ENCODE measurements around the gene RBM17. TPM values are rescaled to one million over a fixed set of nuclear protein-coding genes. Genes with fewer than 3 reads are reported as not detected.

Gene RBM17
- total RNA-seq, 3 donors from 2014 or later (not counting 1 experiment from before 2014, with no cell fraction given), result 120 to 147 (median 147) TPM

GRCh38 chr10:6146921-6147320, 58.1 kb downstream of the RBM17 start:
- no peak overlapping the region for H3K27ac ChIP-seq (ENCODE audit: low read length)
- H3K4me3 ChIP-seq (ENCODE audit: low read length), result no peak overlapping the region
- Mint-ChIP-seq H3K4me1 (peaks cover 27 to 46% of the 10 kb centered on the region in 2 donors), H3K9me3 (no peaks in the 10 kb centered on the region), H3K27ac (no peak overlapping the region), H3K27me3 (ENCODE audit: low read depth in 2 of 2) (no peaks in the 10 kb centered on the region), H3K4me3 (peak overlapping the region; percentile 66), H3K36me3 (no peaks in the 10 kb centered on the region)
- 97% methylated on average over 11 of the region's 11 CpGs for WGBS (ENCODE audit: insufficient coverage)
- ATAC-seq (no peak), DNase-seq (no peak)
- no peaks in the 10 kb centered on the region for H3K27me3 ChIP-seq (ENCODE audit: control insufficient read depth, insufficient read depth, low read length)
- H3K9me3 ChIP-seq (ENCODE audit: control insufficient read depth, insufficient read depth, low read length), result no peaks in the 10 kb centered on the region
- no peak for TF ChIP-seq CTCF (IDR thresholded peaks at IDR 0.05)
- H3K4me1 ChIP-seq (ENCODE audit: control insufficient read depth, insufficient read depth, low read length), result peaks cover 46% of the 10 kb centered on the region
- H3K36me3 ChIP-seq (ENCODE audit: control insufficient read depth, insufficient read depth, low read length), result no peaks in the 10 kb centered on the region
- intact Hi-C loops (cut with micrococcal nuclease), result loop anchor here (10.0 kb wide), 1 partner anchor 132 kb away; no protein-coding TSS in a partner anchor

GRCh38 chr10:6148251-6148701, 59.4 kb downstream of the RBM17 start:
- Mint-ChIP-seq H3K27ac (peak overlapping the region; percentile 26 to 52), H3K9me3 (no peaks in the 10 kb centered on the region), H3K4me3 (peak overlapping the region; percentile 3), H3K4me1 (peaks cover 27 to 46% of the 10 kb centered on the region in 2 donors), H3K27me3 (ENCODE audit: low read depth in 2 of 2) (no peaks in the 10 kb centered on the region), H3K36me3 (no peaks in the 10 kb centered on the region)
- no peak for TF ChIP-seq CTCF (IDR thresholded peaks at IDR 0.05)
- ATAC-seq (no peak), DNase-seq (no peak)
- WGBS (ENCODE audit: insufficient coverage), result 13% methylated on average over 7 of the region's 7 CpGs
- Histone ChIP-seq H3K27me3 (ENCODE audit: control insufficient read depth, insufficient read depth, low read length) (no peaks in the 10 kb centered on the region), H3K36me3 (ENCODE audit: control insufficient read depth, insufficient read depth, low read length) (no peaks in the 10 kb centered on the region), H3K4me3 (ENCODE audit: low read length) (no peak overlapping the region), H3K4me1 (ENCODE audit: control insufficient read depth, insufficient read depth, low read length) (peaks cover 46% of the 10 kb centered on the region), H3K27ac (ENCODE audit: low read length) (no peak overlapping the region), H3K9me3 (ENCODE audit: control insufficient read depth, insufficient read depth, low read length) (no peaks in the 10 kb centered on the region)
- intact Hi-C loops (cut with micrococcal nuclease), result loop anchor here (10.0 kb wide), 1 partner anchor 133 kb away; no protein-coding TSS in a partner anchor

- no peaks in the 10 kb centered on the region for H3K9me3 ChIP-seq (ENCODE audit: control insufficient read depth, insufficient read depth, low read length)
- intact Hi-C loops (cut with micrococcal nuclease), result loop anchor here (10.0 kb wide), 1 partner anchor 134 kb away; no protein-coding TSS in a partner anchor
- no peak for ATAC-seq
- Mint-ChIP-seq H3K9me3 (no peaks in the 10 kb centered on the region), H3K36me3 (no peaks in the 10 kb centered on the region), H3K27ac (peak overlapping the region; percentile 26 to 52), H3K27me3 (ENCODE audit: low read depth in 2 of 2) (no peaks in the 10 kb centered on the region), H3K4me1 (peaks cover 27 to 46% of the 10 kb centered on the region in 2 donors), H3K4me3 (peak overlapping the region; percentile 40)
- TF ChIP-seq CTCF (IDR thresholded peaks at IDR 0.05), result no peak
- no peak overlapping the region for H3K4me3 ChIP-seq (ENCODE audit: low read length)
- DNase-seq, result no peak
- 74% methylated on average over 5 of the region's 6 CpGs for WGBS (ENCODE audit: insufficient coverage)
- H3K4me1 ChIP-seq (ENCODE audit: control insufficient read depth, insufficient read depth, low read length), result peaks cover 44% of the 10 kb centered on the region
- no peak overlapping the region for H3K27ac ChIP-seq (ENCODE audit: low read length)
- no peaks in the 10 kb centered on the region for H3K36me3 ChIP-seq (ENCODE audit: control insufficient read depth, insufficient read depth, low read length)
- H3K27me3 ChIP-seq (ENCODE audit: control insufficient read depth, insufficient read depth, low read length), result no peaks in the 10 kb centered on the region
These were observed 60.1 kb downstream of the RBM17 start for GRCh38 chr10:6148908-6149307.

Data from natural killer cell (primary cell).